Activated T-helper 1 cell treated with Interleukin-2 at 50 U/mL for 16 hours (primary cell): ENCODE measurements around the gene LDB2.
"Not testable (repeated sequence)": the region's sequence is repeated elsewhere in the genome, so short reads cannot be mapped to it uniquely, and the experiment has no call there.

ENCODE experiments used
- DNase-seq: peaks from one replicate; pipeline ENCODE4 v3.0.0-alpha.2; 2020; ENCODE audit warnings: low read depth

The LDB2 gene

DNA sequence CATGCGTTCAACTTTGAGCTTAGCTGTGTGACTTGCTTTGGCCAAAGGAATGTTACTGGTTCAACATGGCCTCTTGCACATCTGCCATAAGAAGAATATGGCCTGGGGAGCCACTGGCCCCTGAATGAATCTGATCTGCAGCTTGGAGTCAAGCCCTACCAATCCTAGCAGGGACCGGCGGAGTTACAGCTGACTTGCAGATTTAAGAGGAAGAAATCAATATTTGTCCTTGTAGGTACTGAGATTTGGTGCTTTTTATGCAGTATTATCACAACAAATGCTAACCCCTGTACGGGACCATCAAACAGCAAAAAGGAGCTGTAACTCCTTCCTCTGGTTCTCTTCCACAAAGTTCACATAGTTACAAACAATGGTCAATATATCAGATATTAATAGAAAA, 252.0 kb downstream of the LDB2 start:
- no peak for DNase-seq

DNA sequence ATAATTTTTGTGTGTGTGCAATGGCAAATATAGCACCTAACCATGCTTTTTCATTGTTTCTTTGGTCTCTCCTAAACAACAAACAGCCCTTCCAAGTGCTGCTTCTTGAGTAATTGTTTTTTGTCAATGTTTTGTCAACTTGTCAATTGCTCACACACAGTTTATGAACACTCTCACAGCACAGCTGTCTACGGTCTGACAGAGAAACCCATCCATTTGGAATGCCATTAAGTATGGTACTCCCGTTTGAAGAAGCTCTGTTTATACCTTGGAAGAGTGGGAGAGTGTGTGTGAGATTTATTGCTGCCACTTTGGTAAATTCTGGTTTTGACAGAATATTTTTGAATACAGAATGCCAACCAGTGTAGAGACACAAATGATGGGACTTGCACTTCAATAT, 254.6 kb downstream of the LDB2 start:
- no peak for DNase-seq

DNA sequence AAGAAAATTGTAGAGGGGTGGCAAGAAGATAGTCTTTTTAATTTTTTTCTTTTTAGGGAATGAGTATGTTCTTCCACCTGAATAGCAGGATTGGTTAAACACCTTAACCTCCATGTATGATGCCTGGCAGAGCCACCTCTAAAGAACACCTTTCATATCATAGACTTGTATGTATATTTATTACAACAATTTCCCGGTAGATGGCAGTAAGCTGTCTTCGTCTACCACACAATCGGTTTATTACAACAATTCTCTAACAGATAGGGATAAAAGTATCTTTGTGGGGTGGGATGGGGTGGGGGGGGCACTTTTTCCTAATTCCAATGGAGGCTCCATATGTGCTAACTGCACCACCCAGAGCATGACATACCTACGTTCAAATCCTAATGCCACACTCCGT, 255.5 kb downstream of the LDB2 start:
- DNase-seq = no peak

DNA sequence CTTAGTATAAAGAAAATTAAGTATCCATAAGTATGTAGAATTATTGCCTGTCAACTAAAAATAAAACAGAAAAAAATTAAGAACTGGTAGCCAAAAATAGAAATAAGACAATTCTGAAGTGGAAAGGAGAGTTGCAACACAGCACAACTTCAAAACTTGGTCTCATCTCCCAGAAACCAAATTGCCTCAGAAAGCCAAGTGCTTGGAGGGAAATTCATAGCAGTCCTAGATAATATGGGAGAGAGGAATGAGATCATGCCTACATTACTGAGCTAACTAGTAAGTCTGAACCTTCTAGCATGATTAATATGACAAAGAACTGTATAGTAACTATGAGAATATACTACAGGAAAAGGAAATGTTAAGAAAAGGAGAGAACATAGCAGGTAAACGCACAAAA, 256.5 kb downstream of the LDB2 start:
- DNase-seq = no peak

DNA sequence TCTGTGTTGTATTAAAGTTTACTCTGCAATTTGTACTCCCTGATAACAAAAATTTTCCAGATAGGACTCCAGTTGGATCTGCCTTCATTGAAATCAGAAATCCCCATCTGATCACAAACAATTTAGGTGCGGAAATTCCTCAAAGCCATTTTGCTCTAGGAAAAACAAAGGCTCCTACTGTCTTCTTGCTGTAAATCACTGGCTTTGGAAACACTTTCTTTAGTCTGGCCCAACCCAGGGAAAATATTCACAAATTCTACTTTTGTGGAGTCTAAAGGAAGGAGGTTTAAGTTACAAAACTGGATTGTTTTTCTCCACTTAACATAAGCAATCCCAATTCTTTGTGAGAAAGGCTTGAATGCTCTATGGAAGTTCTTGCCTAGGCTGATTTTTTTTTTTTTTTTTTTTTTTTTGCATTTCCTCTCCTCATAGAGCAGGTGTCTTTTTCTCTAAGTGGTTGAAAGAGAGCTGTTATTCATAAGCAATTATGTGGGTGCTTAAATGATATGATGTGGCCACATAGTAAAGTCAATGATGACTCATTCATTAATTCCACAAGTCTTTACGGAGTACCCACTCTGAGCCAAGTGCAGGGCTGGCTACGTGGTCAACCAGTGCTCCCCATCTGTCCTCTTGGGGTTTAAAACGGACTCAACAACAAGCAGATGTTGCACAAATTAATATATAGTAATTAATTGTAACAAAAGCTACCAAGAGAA, 261.4 kb downstream of the LDB2 start:
- DNase-seq = no peak

DNA sequence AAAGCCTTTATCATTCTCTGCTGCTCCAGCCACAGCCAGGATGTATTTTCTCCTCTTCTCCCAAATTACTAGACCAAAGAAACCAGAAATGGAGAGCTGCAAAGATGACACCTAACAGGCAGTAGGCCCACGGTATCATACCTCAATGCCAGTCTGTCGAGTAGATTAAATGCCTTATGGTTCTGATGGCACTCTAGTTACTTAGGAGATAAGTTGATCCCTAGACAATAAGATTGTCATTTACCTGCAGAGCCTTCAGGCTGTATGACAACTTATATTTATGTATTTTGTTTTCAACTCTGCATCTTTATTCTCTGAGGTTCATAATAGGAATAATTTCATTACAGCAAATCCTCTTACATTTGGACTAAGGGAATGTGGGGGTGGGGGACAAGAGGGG, 262.1 kb downstream of the LDB2 start:
- DNase-seq = no peak

DNA sequence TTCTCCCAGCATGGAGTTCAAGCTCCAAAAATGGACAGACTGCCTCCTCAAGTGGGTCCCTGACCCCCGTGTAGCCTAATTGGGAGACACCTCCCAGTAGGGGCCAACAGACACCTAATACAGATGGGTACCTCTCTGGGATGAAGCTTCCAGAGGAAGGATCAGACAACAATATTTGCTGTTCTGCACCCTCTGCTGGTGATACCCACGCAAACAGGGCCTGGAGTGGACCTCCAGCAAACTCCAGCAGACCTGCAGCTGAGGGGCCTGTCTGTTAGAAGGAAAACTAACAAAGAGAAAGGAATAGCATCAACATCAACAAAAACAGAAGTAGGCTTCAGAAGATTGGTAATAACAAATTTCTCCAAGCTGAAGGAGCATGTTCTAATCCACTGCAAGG, 269.2 kb downstream of the LDB2 start:
- DNase-seq = not testable (repeated sequence)

DNA sequence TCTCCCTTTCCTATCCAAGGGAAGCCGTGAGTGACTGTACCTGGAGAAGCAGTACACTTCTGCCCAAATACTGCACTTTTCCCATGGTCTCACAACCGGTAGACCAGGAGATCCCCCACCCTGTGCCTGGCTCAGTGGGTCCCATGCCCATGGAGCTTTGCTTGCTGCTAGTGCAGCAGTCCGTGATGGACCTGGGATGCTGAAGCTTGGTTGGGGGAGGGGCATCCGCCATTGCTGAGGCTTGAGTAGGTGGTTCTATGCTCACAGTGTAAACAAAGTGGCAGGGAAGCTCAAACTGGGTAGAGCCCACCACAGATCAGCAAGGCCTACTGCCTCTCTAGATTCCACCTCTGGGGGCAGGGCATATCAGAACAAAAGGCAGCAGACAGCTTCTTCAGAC, 269.6 kb downstream of the LDB2 start:
- DNase-seq = not testable (repeated sequence)

DNA sequence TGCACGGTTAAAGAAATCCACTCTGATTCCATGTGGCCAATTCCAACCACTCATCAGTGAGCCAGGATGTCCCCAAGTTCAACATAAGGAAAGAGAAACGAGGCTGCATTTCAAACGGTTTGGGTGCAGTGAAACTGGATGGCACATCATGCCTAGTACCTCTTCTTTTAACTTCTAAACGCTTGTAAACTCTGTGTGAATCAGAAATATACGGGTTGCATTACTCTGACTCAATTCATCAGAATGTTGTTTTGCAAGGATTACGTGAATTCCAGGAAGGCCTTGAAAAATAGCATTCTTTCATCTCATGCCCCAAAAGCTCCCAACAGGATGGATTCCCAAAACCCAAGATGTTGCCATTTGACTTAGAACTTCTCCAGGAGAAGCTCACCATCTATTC, 270.4 kb downstream of the LDB2 start:
- no peak for DNase-seq

DNA sequence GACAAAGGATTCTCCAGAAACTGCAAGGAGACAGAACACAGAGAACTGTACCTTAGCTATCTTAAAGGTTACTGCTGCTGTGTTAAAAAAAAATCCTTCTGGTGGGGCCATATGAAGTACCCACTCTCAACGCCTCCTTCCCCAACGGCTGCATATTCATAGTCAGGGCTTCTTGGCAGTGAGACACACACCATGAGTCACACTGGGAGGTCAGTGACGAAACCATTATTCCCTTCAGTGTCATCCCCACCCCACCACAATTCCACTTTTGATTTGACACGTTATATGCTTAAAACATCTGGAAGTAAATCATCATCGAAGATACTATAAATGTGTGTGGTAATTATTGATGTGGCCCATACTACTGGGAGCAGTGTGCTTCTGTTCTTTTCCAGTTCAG, 271.5 kb downstream of the LDB2 start:
- DNase-seq = no peak

DNA sequence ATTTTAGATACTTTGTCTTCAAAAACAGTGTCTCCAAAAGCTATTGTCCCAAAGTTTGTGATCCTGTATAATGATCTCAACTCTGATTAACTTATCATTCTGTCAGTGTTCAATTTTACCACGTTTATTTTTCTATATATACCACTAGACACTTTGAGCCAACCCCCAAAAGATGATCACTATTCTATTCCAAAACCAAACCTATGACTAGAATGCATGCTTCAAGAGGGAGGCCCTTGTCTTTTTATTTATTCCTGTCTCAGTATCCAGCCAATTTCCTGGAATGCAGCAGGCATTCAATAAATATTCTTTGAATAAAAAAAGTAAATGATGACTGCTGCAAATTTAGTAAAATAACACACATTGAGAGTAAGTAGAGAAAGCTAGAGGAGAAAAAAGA, 275.6 kb downstream of the LDB2 start:
- DNase-seq = no peak

DNA sequence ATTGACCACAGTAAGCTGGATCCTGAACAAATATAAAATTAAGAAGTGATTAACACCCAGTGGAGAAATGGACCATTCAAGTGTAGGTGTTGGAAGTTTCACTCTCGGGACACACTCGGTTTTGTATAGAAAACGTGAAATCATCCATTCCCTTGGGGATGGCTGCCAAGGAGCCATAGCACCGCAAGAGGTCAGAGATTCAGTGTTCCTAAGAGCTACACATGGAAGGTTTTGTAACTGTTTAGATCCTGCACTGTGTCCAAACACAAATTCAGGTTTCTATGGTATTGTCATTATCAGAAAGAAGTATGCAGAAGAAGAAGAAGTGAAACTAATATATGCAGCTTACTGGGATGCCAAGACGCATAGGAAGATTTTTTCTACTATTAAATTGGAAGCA, 281.0 kb downstream of the LDB2 start:
- no peak for DNase-seq

DNA sequence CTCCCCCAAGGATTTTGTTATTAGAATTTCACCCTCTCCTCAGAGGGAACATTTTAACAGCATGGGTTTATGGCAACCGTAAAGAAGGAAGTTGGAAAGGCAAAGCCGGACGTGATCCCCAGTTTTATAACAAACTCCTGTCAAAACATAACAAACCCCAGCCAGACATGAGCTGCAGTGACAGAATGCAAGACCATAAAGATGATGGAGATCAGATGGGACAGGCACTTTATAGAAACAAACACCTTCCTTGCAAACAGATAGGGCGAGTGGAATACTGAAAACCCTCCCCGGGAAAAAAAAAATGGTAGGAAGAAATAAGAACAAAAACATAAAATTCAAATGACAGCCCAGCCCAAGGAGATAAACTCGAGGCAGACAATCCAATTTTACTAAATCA, 281.4 kb downstream of the LDB2 start:
- no peak for DNase-seq

DNA sequence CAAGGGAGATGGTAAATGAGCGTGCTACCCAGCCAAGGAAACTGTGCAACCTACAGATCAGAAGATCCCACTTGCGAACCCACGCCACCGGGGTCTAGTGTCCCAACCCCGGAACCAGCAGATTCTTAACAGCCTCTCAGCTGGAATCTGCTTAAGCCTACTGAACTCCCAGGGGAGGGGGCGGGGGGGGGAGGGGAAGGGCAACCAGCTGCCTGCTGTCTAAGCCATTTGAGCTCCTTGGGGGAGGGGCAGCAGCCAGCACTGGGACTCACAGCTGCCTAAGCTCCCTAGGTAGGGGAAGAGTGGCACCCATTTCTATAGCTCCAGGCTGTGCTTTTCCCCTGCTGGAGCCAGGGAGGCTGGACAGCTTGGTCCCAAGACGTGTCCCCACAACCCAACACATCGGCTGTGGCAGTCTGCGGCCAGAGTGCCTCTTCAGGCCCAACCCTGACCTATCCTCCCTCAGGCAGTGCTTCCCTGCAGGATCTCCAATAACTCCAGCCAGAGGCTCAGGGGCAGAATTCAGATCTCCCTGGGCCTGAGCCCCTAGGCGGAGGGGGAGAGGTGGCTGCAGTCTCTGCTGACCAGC, 289.2 kb downstream of the LDB2 start:
- DNase-seq = no peak

DNA sequence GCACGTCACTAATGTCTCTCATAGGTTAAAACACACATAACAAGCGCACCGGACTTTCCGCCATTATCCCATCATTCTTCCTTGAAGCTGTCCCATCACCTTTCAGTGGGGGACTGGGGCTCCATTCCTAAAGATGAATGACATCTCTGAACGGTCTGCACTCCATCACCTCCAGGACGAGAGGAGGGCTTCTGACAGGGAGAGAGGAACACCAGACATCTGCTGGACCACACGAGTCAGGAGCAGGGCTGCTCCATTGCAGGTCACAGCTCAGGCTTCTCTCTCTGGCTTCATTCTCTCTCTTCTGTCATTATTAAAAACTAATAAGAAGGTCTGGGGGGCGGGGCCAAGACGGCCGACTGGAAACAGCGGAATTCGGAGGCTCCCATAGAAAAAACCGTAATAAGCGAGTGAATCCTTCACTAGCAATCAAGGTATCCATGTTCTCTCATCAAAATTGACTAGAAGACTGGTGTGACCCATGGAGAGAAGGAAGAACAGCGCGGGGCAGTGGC, 289.8 kb downstream of the LDB2 start:
- no peak for DNase-seq

DNA sequence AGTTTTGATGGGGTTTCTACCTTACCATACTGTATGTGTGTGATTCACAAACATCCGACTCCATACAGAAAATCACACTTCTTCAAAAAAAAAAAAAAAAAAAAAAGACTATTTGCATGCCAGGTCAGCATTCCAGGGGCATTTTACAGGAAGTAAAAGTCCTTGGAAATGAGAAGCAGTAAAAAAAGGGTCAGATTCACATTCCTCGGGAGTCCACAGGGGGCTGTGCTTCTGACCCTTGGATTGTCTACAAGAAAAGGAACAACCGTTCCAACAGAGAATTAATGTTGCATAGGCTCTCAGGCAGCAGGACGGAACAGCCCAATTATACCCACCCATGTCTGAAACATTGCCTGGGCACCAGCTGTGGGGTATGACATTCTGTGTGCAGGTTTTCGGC, 290.3 kb downstream of the LDB2 start:
- DNase-seq = no peak

DNA sequence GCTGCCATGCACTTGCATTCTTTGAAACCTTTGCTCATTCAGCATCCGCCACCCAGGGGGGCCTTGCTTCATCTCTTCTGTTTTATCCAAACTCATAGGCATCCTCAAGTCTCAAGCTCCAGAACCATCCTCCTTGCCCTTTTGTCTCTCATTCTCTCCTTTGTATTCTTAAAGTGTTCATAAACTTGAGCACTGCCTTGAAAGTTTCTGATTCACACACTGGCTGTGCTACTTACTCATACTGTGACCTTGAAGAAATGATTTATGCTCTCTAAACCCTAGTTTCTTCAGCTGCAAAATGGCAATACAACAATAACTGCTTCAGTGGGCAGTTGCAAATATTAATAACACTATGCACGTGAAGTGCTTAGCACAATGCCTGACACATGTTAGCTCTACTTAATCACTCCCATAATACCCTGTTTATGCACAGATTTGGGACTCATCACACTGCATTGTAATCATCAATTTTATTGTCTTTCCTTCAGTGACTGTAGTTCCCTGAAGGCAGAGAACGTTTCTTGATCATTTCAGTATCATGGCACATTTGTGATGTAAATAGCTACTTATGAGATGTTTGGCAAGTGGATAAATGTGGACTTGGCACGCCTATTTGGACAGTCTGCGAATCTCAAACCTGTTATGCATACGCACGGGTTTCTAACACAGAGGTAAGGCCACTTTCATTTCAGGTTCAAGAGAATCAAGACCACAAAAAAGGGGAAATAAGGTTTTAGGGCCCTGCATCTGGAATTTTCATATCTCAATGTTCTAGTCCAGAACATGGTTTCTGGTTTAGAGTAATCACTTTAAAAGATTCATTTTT, 291.0 kb downstream of the LDB2 start:
- DNase-seq = no peak

DNA sequence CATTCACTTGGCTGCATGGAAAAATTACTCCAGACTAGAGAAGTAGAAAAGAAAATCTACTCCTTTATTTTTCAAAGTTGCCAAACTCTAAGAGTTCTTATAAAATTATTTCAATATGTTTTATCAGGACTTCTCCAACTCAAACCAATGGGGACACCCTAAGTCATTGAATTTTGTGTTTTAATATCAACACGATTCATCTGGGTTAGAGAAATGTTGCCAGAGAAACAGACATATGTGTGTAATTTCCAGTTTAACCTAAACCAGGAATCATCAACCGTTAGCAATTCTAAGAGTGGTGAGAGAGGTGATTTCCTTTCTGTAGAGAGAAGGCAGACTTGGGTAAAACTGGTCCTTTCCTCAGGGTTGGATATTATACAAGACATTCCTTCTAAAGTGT, 291.8 kb downstream of the LDB2 start:
- no peak for DNase-seq

DNA sequence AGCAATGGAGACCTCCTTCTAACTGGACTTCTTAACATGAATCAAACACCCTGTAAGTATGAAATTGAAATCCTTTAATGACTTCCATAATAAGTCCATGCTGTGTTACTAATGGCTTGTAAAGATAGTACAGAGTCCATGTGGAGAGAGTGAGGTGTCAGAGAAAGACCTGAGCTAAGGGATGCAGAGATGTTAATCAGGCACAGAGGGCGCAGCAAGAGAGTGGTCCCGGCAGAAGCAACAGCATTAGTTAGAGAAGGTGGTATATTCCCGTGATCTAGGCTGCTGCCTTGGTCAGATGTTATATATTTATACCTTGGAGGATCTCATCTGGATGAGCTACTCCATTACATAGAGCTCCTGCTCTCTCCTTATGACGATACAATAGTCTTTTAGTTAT, 295.3 kb downstream of the LDB2 start:
- no peak for DNase-seq

DNA sequence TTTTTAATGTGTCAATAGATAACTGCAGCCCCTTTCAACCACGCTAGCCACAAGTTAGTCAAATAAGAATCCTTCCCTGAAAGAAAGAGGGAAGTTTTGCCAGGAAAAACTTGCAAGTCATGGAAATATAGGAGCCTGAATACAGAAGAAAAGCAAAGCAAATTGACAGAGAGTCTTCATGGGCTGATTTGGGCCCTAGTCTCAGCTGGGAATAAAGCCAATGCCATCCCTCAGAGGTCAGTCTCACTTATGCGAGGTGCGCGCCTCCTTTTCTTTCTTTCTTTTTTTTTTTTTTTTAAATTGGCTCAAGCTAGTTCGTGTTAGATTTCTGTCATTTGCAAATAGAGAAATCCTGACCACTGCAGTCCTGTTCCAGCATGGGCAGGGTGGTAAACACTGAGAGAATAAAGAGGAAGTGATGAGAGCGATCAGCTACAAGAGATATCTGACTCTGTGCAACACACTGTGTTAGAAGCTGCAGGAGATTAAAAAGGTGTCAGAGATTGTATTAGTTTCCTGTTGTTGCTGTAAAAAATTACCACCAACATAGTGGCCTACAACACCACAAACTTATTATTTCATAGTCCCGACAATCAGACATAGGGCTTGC, 299.7 kb downstream of the LDB2 start:
- DNase-seq = no peak

DNA sequence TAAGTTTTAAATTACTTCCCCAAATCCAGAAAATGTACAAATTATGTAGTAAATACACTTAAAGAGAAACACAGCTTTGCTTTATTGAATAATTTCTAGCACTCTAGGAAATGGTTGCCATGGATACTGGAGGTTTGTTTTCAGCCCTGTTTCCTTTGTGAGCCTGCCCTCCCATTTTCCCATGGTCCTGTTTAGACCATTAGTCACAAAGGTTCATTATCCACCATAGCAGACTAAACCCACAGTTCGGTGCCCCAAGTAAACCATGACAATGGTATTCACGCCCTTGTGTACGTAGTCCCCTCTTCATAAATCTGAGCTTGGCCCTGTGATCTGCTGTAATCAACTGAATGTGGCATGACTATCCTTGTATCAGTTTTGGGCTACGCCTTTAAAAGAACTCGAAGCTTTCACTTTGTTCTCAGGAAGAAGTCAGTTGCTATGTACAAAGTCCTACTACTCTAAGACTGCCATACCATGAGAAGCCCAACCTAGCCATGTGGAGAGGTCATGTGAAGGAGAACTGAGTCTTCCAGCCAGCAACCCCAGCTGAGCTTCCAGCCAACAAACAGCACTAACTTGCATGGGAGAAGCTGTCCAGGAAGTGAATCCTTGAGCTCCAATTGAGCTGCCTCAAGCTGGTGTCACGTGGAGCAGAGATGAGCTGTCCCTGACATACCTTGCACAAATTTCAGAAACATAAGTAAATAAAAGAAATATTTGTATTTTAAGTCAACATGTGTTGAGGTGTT, 300.4 kb downstream of the LDB2 start:
- DNase-seq = no peak

DNA sequence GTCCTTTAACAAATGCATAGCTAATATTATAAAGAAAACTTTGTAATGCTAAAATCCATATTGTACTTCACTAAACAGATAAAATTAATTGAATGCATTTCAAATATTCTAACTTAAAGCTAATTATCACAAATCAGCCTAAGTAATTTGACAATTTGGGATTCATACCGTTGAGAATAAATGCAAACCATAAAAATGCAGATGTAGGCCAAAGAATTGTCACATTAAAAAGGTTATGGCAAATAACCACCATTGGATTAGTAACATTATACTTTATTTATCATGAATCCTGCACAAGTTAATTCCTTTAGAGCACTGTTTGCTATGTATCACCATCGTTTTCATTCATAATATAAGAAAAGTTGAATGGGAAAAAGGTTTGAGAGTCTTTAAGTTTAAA, 301.0 kb downstream of the LDB2 start:
- no peak for DNase-seq
